Astrocyte (in vitro differentiated cells and primary cell): ENCODE measurements around the gene FUCA1. TPM values are rescaled to one million over a fixed set of nuclear protein-coding genes. Genes with fewer than 3 reads are reported as not detected.
A peak's percentile ranks its signal among the peaks of the same experiment; 100 is the strongest.

Experiments used
- DNase-seq: peaks from one replicate; pipeline ENCODE4 v3.0.0-alpha.2; 2010; ENCODE audit warnings: low read depth
- FAIRE-seq: peaks from 2 replicates; lab custom pipeline; 2011; peaks lifted over from hg19 to GRCh38; lab: Jason Lieb, UNC
- H2AFZ ChIP-seq: 2 replicates; pipeline ENCODE4 v1.6.0; 2012; ENCODE audit warnings: low read depth, low read length, inconsistent platforms
- H3K27ac ChIP-seq: 2 replicates; pipeline ENCODE4 v1.5.1; 2011; ENCODE audit warnings: low read depth, low read length, inconsistent platforms
- H3K27me3 ChIP-seq: 2 replicates; pipeline ENCODE4 v1.6.0; 2011; ENCODE audit warnings: low read length, inconsistent platforms; ENCODE audit not compliant: insufficient read depth
- H3K36me3 ChIP-seq: 2 replicates; pipeline ENCODE4 v1.5.1; 2011; ENCODE audit warnings: low read length, inconsistent platforms; ENCODE audit not compliant: insufficient read depth
- H3K4me1 ChIP-seq: 2 replicates; pipeline ENCODE4 v1.5.1; 2011; ENCODE audit warnings: low read length, inconsistent platforms; ENCODE audit not compliant: insufficient read depth
- H3K4me2 ChIP-seq: 2 replicates; pipeline ENCODE4 v1.6.0; 2012; ENCODE audit warnings: low read length, inconsistent platforms
- H3K4me3 ChIP-seq: 2 replicates; pipeline ENCODE4 v1.5.1; 2011; ENCODE audit warnings: low read depth, mild to moderate bottlenecking, low read length, inconsistent platforms; ENCODE audit not compliant: insufficient read depth
- H3K79me2 ChIP-seq: 2 replicates; pipeline ENCODE4 v1.6.0; 2012; ENCODE audit warnings: mild to moderate bottlenecking, low read length, inconsistent platforms; ENCODE audit not compliant: insufficient read depth
- H3K9ac ChIP-seq: 2 replicates; pipeline ENCODE4 v1.6.0; 2012; ENCODE audit warnings: mild to moderate bottlenecking, low read length, inconsistent platforms
- H3K9me3 ChIP-seq: 2 replicates; pipeline ENCODE4 v1.5.1; 2012; ENCODE audit warnings: low read depth, mild to moderate bottlenecking, low read length, inconsistent platforms; ENCODE audit not compliant: insufficient read depth
- H4K20me1 ChIP-seq: 2 replicates; pipeline ENCODE4 v1.6.0; 2012; ENCODE audit warnings: low read length, inconsistent platforms; ENCODE audit not compliant: insufficient read depth
- H3K27ac Mint-ChIP-seq: one replicate; pipeline ENCODE4 v1.8.0; 2021; ENCODE audit warnings: mild to moderate bottlenecking, mixed read lengths; ENCODE audit not compliant: unreplicated experiment
- H3K27me3 Mint-ChIP-seq: one replicate; pipeline ENCODE4 v1.8.0; 2021; ENCODE audit warnings: low read depth, mixed read lengths; ENCODE audit not compliant: unreplicated experiment
- H3K36me3 Mint-ChIP-seq: one replicate; pipeline ENCODE4 v1.8.0; 2021; ENCODE audit warnings: low read depth, mixed read lengths; ENCODE audit not compliant: unreplicated experiment
- H3K4me1 Mint-ChIP-seq: one replicate; pipeline ENCODE4 v1.8.0; 2021; ENCODE audit warnings: low read depth, mixed read lengths; ENCODE audit not compliant: unreplicated experiment
- H3K4me3 Mint-ChIP-seq: one replicate; pipeline ENCODE4 v1.8.0; 2021; ENCODE audit warnings: mild to moderate bottlenecking, moderate library complexity, mixed read lengths; ENCODE audit not compliant: unreplicated experiment
- H3K9me3 Mint-ChIP-seq: one replicate; pipeline ENCODE4 v1.8.0; 2021; ENCODE audit warnings: mild to moderate bottlenecking, mixed read lengths; ENCODE audit not compliant: unreplicated experiment
- CTCF ChIP-seq: IDR thresholded peaks from 2 replicates; pipeline ENCODE4 v1.5.1; 2011; ENCODE audit warnings: low read depth, mild to moderate bottlenecking, inconsistent platforms, low read length, moderate library complexity; ENCODE audit not compliant: insufficient read depth
- EZH2 ChIP-seq: IDR thresholded peaks from 2 replicates; pipeline ENCODE4 v1.6.1; 2012; ENCODE audit warnings: mild to moderate bottlenecking, low read length, inconsistent platforms; ENCODE audit not compliant: insufficient read depth
- total RNA-seq: library from RNA; stranded (reverse); gene quantifications from 2 replicates; pipeline ENCODE4 v1.2.1, GENCODE V29; 2021

FUCA1 gene
- total RNA-seq, 1 donor from 2014 or later: 10.4 TPM

GRCh38 chr1:23801876-23802275 lies 66.2 kb downstream of the FUCA1 start:
- Mint-ChIP-seq H3K27ac (peak overlapping the region; percentile 41), H3K9me3 (no peaks in the 10 kb centered on the region), H3K27me3 (no peaks in the 10 kb centered on the region), H3K4me3 (peak overlapping the region; percentile 84), H3K36me3 (peaks cover 14% of the 10 kb centered on the region), H3K4me1 (peaks cover 5% of the 10 kb centered on the region)
- Histone ChIP-seq H3K27ac (no peak overlapping the region), H3K9me3 (no peaks in the 10 kb centered on the region), H3K4me1 (peaks cover 16% of the 10 kb centered on the region), H3K9ac (no peak overlapping the region), H3K4me3 (no peak overlapping the region), H3K4me2 (peak overlapping the region; percentile 96), H3K36me3 (no peaks in the 10 kb centered on the region), H3K27me3 (no peaks in the 10 kb centered on the region), H2AFZ (no peak overlapping the region), H3K79me2 (no peaks in the 10 kb centered on the region), H4K20me1 (no peaks in the 10 kb centered on the region)
- DNase-seq (no peak), FAIRE-seq (no peak)
- TF ChIP-seq EZH2 (no peak), CTCF (no peak)

GRCh38 chr1:23801338-23801748 lies 66.7 kb downstream of the FUCA1 start:
- Mint-ChIP-seq H3K4me3 (peak overlapping the region; percentile 84), H3K27ac (peak overlapping the region; percentile 81), H3K9me3 (no peaks in the 10 kb centered on the region), H3K4me1 (peaks cover 5% of the 10 kb centered on the region), H3K27me3 (no peaks in the 10 kb centered on the region), H3K36me3 (peaks cover 10% of the 10 kb centered on the region)
- Histone ChIP-seq H4K20me1 (no peaks in the 10 kb centered on the region), H3K27ac (peak overlapping the region; percentile 27), H3K9ac (peak overlapping the region; percentile 87), H3K4me3 (peak overlapping the region; percentile 71), H3K9me3 (no peaks in the 10 kb centered on the region), H3K27me3 (no peaks in the 10 kb centered on the region), H3K4me2 (peak overlapping the region; percentile 96), H3K79me2 (no peaks in the 10 kb centered on the region), H3K4me1 (peaks cover 16% of the 10 kb centered on the region), H3K36me3 (no peaks in the 10 kb centered on the region), H2AFZ (peak overlapping the region; percentile 56)
- peak; percentile 42 for TF ChIP-seq EZH2
- no peak for TF ChIP-seq CTCF
- DNase-seq (no peak), FAIRE-seq (no peak)
